Cardiac muscle cell (in vitro differentiated cells and primary cell): Measurements from ENCODE around the gene GUCY1A1. TPM values are rescaled to one million over a fixed set of nuclear protein-coding genes. Genes with fewer than 3 reads are reported as not detected.
A peak's percentile ranks its signal among the peaks of the same experiment; 100 is the strongest.

Source experiments
- DNase-seq, 2 donors: peaks; one replicate each; pipeline versions ENCODE4 v3.0.0 to v3.0.0-alpha.2; 2010 to 2017; ENCODE audit warnings: low read depth in 1 of 2, low spot score in 1 of 2
- H3K27ac ChIP-seq: fragments of 200-600 bp; sonication (generic); 2 replicates; pipeline ENCODE4 v1.5.1; 2016
- H3K27me3 ChIP-seq: fragments of 200-600 bp; sonication (generic); 2 replicates; pipeline ENCODE4 v1.6.0; 2016; ENCODE audit warnings: control low read depth
- H3K36me3 ChIP-seq: fragments of 200-600 bp; sonication (generic); 2 replicates; pipeline ENCODE4 v1.5.1; 2016; ENCODE audit warnings: control low read depth
- H3K4me1 ChIP-seq: fragments of 200-600 bp; sonication (generic); 2 replicates; pipeline ENCODE4 v1.8.1; 2017; ENCODE audit warnings: low read depth, mild to moderate bottlenecking, mixed run types
- H3K4me3 ChIP-seq: fragments of 200-600 bp; sonication (generic); 2 replicates; pipeline ENCODE4 v1.5.1; 2016; ENCODE audit warnings: mild to moderate bottlenecking
- H3K9me3 ChIP-seq: fragments of 200-600 bp; sonication (generic); 2 replicates; pipeline ENCODE4 v1.5.1; 2017; ENCODE audit warnings: low read depth, mild to moderate bottlenecking, control low read depth
- CTCF ChIP-seq: IDR thresholded peaks from 2 replicates; pipeline ENCODE4 v1.5.1; 2012; ENCODE audit warnings: low read depth, mild to moderate bottlenecking, low read length
- polyA plus RNA-seq: library from polyadenylated mRNA; unstranded; fragments of >200 nt; fragmentation: Nextera tagmentation; extraction: Ambion mirVana; gene quantifications from 2 replicates; pipeline ENCODE4 v1.2.1, GENCODE V29; 2016
- total RNA-seq: library from RNA; depleted of rRNA; stranded (reverse); fragments of >200 nt; gene quantifications from 2 replicates; pipeline ENCODE4 v1.2.3, GENCODE V29; 2016

Gene GUCY1A1
- total and polyA plus RNA-seq, 2 experiments from 2014 or later, result 92.9 to 123 TPM

GRCh38 chr4:155738548-155738947 lies 71.9 kb downstream of the GUCY1A1 start:
- Histone ChIP-seq H3K4me1 (peaks cover 36% of the 10 kb centered on the region), H3K36me3 (no peaks in the 10 kb centered on the region), H3K9me3 (no peaks in the 10 kb centered on the region), H3K27ac (no peak overlapping the region), H3K27me3 (no peaks in the 10 kb centered on the region), H3K4me3 (no peak overlapping the region)
- no peak for TF ChIP-seq CTCF
- peak in 1 of 2 donors; percentile 49 for DNase-seq

GRCh38 chr4:155741546-155741945 lies 74.9 kb downstream of the GUCY1A1 start:
- DNase-seq, result no peak
- Histone ChIP-seq H3K36me3 (no peaks in the 10 kb centered on the region), H3K4me1 (peaks cover 19% of the 10 kb centered on the region), H3K27ac (peak overlapping the region; percentile 55), H3K4me3 (no peak overlapping the region), H3K9me3 (no peaks in the 10 kb centered on the region), H3K27me3 (no peaks in the 10 kb centered on the region)
- TF ChIP-seq CTCF, result no peak

- Histone ChIP-seq H3K36me3 (no peaks in the 10 kb centered on the region), H3K4me3 (no peak overlapping the region), H3K4me1 (peaks cover 19% of the 10 kb centered on the region), H3K9me3 (no peaks in the 10 kb centered on the region), H3K27me3 (no peaks in the 10 kb centered on the region), H3K27ac (no peak overlapping the region)
- DNase-seq, result peak in 1 of 2 donors; percentile 5
- TF ChIP-seq CTCF, result peak; percentile 9
These were observed 75.8 kb downstream of the GUCY1A1 start for GRCh38 chr4:155742310-155743015.

- no peak overlapping the region for H3K27ac ChIP-seq
- no peak for TF ChIP-seq CTCF
- DNase-seq, result peak in 1 of 2 donors; percentile 49
- no peaks in the 10 kb centered on the region for H3K36me3 ChIP-seq
- no peak overlapping the region for H3K4me3 ChIP-seq
- peaks cover 4% of the 10 kb centered on the region for H3K4me1 ChIP-seq
- no peaks in the 10 kb centered on the region for H3K9me3 ChIP-seq
- H3K27me3 ChIP-seq, result no peaks in the 10 kb centered on the region
These were observed 79.3 kb downstream of the GUCY1A1 start for GRCh38 chr4:155745984-155746383.

GRCh38 chr4:155748039-155748438 lies 81.4 kb downstream of the GUCY1A1 start:
- TF ChIP-seq CTCF, result no peak
- Histone ChIP-seq H3K4me3 (no peak overlapping the region), H3K27ac (no peak overlapping the region), H3K9me3 (no peaks in the 10 kb centered on the region), H3K4me1 (no peaks in the 10 kb centered on the region), H3K36me3 (no peaks in the 10 kb centered on the region), H3K27me3 (no peaks in the 10 kb centered on the region)
- DNase-seq, result no peak
